ENCODE measurements around the gene RP9. TPM values are rescaled to one million over a fixed set of nuclear protein-coding genes. Genes with fewer than 3 reads are reported as not detected.

RP9 gene, protein sequence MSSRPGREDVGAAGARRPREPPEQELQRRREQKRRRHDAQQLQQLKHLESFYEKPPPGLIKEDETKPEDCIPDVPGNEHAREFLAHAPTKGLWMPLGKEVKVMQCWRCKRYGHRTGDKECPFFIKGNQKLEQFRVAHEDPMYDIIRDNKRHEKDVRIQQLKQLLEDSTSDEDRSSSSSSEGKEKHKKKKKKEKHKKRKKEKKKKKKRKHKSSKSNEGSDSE
- total RNA-seq (2016; rRNA removed; fragmentation: Illumina TruSeq; extraction: Trizol) (14.2 and 15.1 TPM in 2 replicates), polyA plus RNA-seq (2011; rRNA removed) (13.1 and 18.6 TPM in 2 replicates), polyA minus RNA-seq (2011; rRNA and poly(A)+ RNA removed; ENCODE audit: low replicate concordance) (8.1 and 14.2 TPM in 2 replicates), Bru-seq, nascent RNA (percentile 81 among the genes with signal in this experiment), BruChase-seq, experiment 1, labeled RNA remaining after a 6-hour chase (percentile 75 among the genes with signal in this experiment), BruChase-seq, experiment 2, labeled RNA remaining after a 2-hour chase (percentile 75 among the genes with signal in this experiment)
- total RNA-seq (2016; cell fraction: cytosol; rRNA removed; fragmentation: Illumina TruSeq; extraction: Trizol; ENCODE audit: low read depth) = 16.3 and 18.5 TPM in 2 replicates
- 14.5 and 17.3 TPM in 2 replicates for total RNA-seq (2016; cell fraction: insoluble cytoplasmic fraction; rRNA removed; fragmentation: Illumina TruSeq; extraction: Trizol)
- 19.1 and 19.9 TPM in 2 replicates for total RNA-seq (2016; cell fraction: membrane; rRNA removed; fragmentation: Illumina TruSeq; extraction: Trizol)
- 11.1 and 12.8 TPM in 2 replicates for total RNA-seq (2016; cell fraction: nucleus; rRNA removed; fragmentation: Illumina TruSeq; extraction: Trizol)
- 11.4 and 12.2 TPM in 2 replicates for polyA plus RNA-seq (2011; cell fraction: cytosol; rRNA removed)
- 12.4 and 12.9 TPM in 2 replicates for polyA plus RNA-seq (2011; cell fraction: nucleus; rRNA removed)
- 13.8 and 14.7 TPM in 2 replicates for polyA plus RNA-seq (2012)
- polyA plus RNA-seq (2016; cell fraction: cytosol; fragmentation: Illumina TruSeq; extraction: Trizol; ENCODE audit: low read depth) = 17.6 and 18.4 TPM in 2 replicates
- 20.5 and 21.8 TPM in 2 replicates for polyA plus RNA-seq (2016; cell fraction: insoluble cytoplasmic fraction; fragmentation: Illumina TruSeq; extraction: Trizol; ENCODE audit: low read depth)
- 17.7 and 19.3 TPM in 2 replicates for polyA plus RNA-seq (2016; cell fraction: membrane; fragmentation: Illumina TruSeq; extraction: Trizol; ENCODE audit: low read depth)
- polyA plus RNA-seq (2016; cell fraction: nucleus; fragmentation: Illumina TruSeq; extraction: Trizol; ENCODE audit: insufficient read depth, low read depth) = 16.9 and 19.9 TPM in 2 replicates
- 6.9 and 7.9 TPM in 2 replicates for polyA minus RNA-seq (2011; cell fraction: cytosol; rRNA and poly(A)+ RNA removed)
- polyA minus RNA-seq (2011; cell fraction: nucleus; rRNA and poly(A)+ RNA removed) = 16.7 and 23.4 TPM in 2 replicates
- long read RNA-seq, experiment 1, transcript RP9-201 (6 exons, 1,121 nt) = major isoform, 23 of 24 reads
- long read RNA-seq, experiment 1, partial matches to known transcripts = 0 of 24 reads
- long read RNA-seq, experiment 1, other reads (novel, unspliced or antisense) = 1 of 24 reads
- long read RNA-seq, experiment 2, transcript RP9-201 (6 exons, 1,121 nt) = major isoform, 21 of 46 reads
- long read RNA-seq, experiment 2, partial matches to known transcripts = 6 of 46 reads
- long read RNA-seq, experiment 2, other reads (novel, unspliced or antisense) = 19 of 46 reads

DNA sequence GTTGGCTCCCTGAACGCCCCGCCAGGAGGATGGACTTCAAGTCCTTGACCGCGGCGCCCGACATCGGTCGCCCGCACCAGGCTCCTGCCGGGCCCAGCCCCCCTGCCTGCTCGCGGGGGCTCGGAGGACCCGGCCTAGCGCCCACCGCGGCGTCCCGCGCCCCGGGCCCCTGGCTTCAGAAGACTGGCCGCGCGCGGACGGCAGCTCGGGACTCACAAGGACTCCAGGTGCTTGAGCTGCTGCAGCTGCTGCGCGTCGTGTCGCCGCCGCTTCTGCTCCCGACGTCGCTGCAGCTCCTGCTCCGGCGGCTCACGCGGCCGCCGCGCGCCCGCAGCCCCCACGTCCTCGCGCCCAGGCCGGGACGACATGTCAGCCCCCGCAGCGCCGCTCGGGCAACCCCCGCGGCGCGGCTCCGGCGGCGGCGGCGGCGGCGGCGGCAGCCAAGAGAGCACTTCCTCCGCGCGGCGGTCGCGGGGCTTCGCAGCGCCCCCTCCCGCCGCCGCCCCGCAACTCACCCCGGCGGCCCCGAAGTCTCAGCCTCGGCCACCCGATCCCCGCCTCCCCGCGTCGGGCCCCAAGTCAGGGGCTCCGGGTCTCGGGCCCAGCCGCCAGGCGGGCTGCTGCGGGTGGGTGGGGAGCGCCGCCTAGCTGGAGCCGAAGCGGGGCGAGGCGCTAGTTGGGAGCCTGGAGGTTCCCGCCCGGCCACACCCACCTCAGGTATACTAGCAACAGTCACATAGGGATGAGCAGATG is at the start of gene RP9:
TSS of gene RP9 (minus strand) at position 400 of the 753 bp plus-strand sequence. CDS start at position 368, 32 bp downstream.
- no TSS peak for BruUV-seq (replicated peaks)
- Histone ChIP-seq H3K4me2 (ENCODE audit: low read depth, low read length) (peak within 1 kb of the TSS; percentile 97), H3K4me3 (replicated peaks in 1 of 3; ENCODE audit: insufficient read depth in 1 of 3, low read depth in 2 of 3, low read length in 3 of 3) (peak within 1 kb of the TSS; percentile 85 to 88 (median 87)), H3K79me2 (ENCODE audit: insufficient read depth, low read length) (peaks cover 46% of the 10 kb centered on the region), H3K36me3 (replicated peaks in 1 of 2; ENCODE audit: control insufficient read depth in 1 of 2, insufficient read depth in 2 of 2, low read length in 2 of 2) (peaks cover 0 to 4% of the 10 kb centered on the region in 2 experiments; a peak in 1 of 5 replicates), H3K9me3 (ENCODE audit: low read length) (no peaks in the 10 kb centered on the region), H3K4me1 (ENCODE audit: insufficient read depth, low read length) (peaks cover 55% of the 10 kb centered on the region), H3K27ac (ENCODE audit: extremely low read length, insufficient read depth, low read length) (peak within 1 kb of the TSS; percentile 77), H2AFZ (ENCODE audit: low read length) (no peak within 1 kb of the TSS), H4K20me1 (ENCODE audit: insufficient read depth, low read length) (peaks cover 12% of the 10 kb centered on the region), H3K27me3 (ENCODE audit: control insufficient read depth in 1 of 2, insufficient read depth in 2 of 2, low read length in 2 of 2) (peaks cover 1 to 6% of the 10 kb centered on the region in 2 experiments; a peak in 2 of 5 replicates), H3K9ac (ENCODE audit: insufficient read depth, low read depth, low read length) (peak within 1 kb of the TSS; percentile 85)
- WGBS (ENCODE audit: low lambda C conversion rate) = under 1% methylated on average over 33 of the region's 100 CpGs
- FAIRE-seq (no peak), ATAC-seq (peak; percentile 91), DNase-seq (ENCODE audit: low spot score) (peak; percentile 71)
- intact Hi-C loops (cut with micrococcal nuclease; ENCODE audit: unreplicated experiment) (loop anchor here (2.0 to 5.0 kb wide), 4 partner anchors 46 to 217 kb away; partner anchors contain the start of genes FKBP9, KBTBD2 and NT5C3A), in situ Hi-C loops (cut with HindIII; ENCODE audit: extremely low pct_ligation_motif_present, low pct_unique_long_range_greater_than_20kb) (no loop called here)
- ChIA-PET CTCF (ENCODE audit: low intra/inter-chr PET ratio, low total read pairs) (no interaction called here), POLR2A (interaction anchor here (0.6 to 2.5 kb wide), 5 partner anchors 47 to 614 kb away, joined by 3 to 10 read pairs (median 3); partner anchors contain the start of genes AVL9 and NT5C3A)
- TF ChIP-seq HNF4G (IDR thresholded peaks at IDR 0.05; ENCODE audit: borderline replicate concordance, low read depth, low read length) = no peak
- no peak; the same call in 1 of the 2 replicates for TF ChIP-seq HNF4G (CRISPR knock-in tag; IDR thresholded peaks at IDR 0.05; ENCODE audit: borderline replicate concordance, low read depth)
- TF ChIP-seq ZNF550 (CRISPR knock-in tag; IDR thresholded peaks at IDR 0.05; ENCODE audit: borderline replicate concordance) = no peak
- no peak for TF ChIP-seq ZNF720 (CRISPR knock-in tag; IDR thresholded peaks at IDR 0.05)
- peak; percentile 27; the same call in 1 of the 2 replicates for TF ChIP-seq PHF20 (CRISPR knock-in tag; IDR thresholded peaks at IDR 0.05)
- TF ChIP-seq BRCA1 (CRISPR knock-in tag; IDR thresholded peaks at IDR 0.05) = peak; percentile 3; the same call in 1 of the 2 replicates
- TF ChIP-seq, protein P1, sequence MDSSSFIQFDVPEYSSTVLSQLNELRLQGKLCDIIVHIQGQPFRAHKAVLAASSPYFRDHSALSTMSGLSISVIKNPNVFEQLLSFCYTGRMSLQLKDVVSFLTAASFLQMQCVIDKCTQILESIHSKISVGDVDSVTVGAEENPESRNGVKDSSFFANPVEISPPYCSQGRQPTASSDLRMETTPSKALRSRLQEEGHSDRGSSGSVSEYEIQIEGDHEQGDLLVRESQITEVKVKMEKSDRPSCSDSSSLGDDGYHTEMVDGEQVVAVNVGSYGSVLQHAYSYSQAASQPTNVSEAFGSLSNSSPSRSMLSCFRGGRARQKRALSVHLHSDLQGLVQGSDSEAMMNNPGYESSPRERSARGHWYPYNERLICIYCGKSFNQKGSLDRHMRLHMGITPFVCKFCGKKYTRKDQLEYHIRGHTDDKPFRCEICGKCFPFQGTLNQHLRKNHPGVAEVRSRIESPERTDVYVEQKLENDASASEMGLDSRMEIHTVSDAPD (CRISPR knock-in tag; IDR thresholded peaks at IDR 0.05) = no peak
- peak; percentile 46; the same call in 1 of the 2 replicates for TF ChIP-seq SPEN (CRISPR knock-in tag; IDR thresholded peaks at IDR 0.05; ENCODE audit: low read depth)
- TF ChIP-seq, protein P2, sequence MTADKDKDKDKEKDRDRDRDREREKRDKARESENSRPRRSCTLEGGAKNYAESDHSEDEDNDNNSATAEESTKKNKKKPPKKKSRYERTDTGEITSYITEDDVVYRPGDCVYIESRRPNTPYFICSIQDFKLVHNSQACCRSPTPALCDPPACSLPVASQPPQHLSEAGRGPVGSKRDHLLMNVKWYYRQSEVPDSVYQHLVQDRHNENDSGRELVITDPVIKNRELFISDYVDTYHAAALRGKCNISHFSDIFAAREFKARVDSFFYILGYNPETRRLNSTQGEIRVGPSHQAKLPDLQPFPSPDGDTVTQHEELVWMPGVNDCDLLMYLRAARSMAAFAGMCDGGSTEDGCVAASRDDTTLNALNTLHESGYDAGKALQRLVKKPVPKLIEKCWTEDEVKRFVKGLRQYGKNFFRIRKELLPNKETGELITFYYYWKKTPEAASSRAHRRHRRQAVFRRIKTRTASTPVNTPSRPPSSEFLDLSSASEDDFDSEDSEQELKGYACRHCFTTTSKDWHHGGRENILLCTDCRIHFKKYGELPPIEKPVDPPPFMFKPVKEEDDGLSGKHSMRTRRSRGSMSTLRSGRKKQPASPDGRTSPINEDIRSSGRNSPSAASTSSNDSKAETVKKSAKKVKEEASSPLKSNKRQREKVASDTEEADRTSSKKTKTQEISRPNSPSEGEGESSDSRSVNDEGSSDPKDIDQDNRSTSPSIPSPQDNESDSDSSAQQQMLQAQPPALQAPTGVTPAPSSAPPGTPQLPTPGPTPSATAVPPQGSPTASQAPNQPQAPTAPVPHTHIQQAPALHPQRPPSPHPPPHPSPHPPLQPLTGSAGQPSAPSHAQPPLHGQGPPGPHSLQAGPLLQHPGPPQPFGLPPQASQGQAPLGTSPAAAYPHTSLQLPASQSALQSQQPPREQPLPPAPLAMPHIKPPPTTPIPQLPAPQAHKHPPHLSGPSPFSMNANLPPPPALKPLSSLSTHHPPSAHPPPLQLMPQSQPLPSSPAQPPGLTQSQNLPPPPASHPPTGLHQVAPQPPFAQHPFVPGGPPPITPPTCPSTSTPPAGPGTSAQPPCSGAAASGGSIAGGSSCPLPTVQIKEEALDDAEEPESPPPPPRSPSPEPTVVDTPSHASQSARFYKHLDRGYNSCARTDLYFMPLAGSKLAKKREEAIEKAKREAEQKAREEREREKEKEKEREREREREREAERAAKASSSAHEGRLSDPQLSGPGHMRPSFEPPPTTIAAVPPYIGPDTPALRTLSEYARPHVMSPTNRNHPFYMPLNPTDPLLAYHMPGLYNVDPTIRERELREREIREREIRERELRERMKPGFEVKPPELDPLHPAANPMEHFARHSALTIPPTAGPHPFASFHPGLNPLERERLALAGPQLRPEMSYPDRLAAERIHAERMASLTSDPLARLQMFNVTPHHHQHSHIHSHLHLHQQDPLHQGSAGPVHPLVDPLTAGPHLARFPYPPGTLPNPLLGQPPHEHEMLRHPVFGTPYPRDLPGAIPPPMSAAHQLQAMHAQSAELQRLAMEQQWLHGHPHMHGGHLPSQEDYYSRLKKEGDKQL (CRISPR knock-in tag; IDR thresholded peaks at IDR 0.05; ENCODE audit: low read depth) = no peak
